Neural progenitor cell (in vitro differentiated cells): ENCODE data around the gene NARS2. TPM values are rescaled to one million over a fixed set of nuclear protein-coding genes. Genes with fewer than 3 reads are reported as not detected.

Source experiments
- DNase-seq: peaks from one replicate; pipeline ENCODE4 v3.0.0-alpha.2; 2016; ENCODE audit warnings: low spot score
- H2AFZ ChIP-seq: fragments of 200-600 bp; sonication (generic); replicated peaks from 2 replicates; pipeline ENCODE4 v1.6.1; 2016; ENCODE audit warnings: antibody characterized with exemption
- H3F3A ChIP-seq: fragments of 200-600 bp; sonication (generic); 2 replicates; pipeline ENCODE4 v1.6.1; 2016; ENCODE audit warnings: antibody characterized with exemption, low read depth
- H3K27ac ChIP-seq: fragments of 200-600 bp; sonication (generic); 2 replicates; pipeline ENCODE4 v1.5.1; 2016; ENCODE audit warnings: mild to moderate bottlenecking
- H3K27me3 ChIP-seq: fragments of 200-600 bp; sonication (generic); 2 replicates; pipeline ENCODE4 v1.6.1; 2016; ENCODE audit warnings: mild to moderate bottlenecking, moderate library complexity
- H3K36me3 ChIP-seq: fragments of 200-600 bp; sonication (generic); 2 replicates; pipeline ENCODE4 v1.5.1; 2016
- H3K4me1 ChIP-seq: fragments of 200-600 bp; sonication (generic); 2 replicates; pipeline ENCODE4 v1.6.1; 2016; ENCODE audit warnings: mixed run types
- H3K4me2 ChIP-seq: fragments of 200-600 bp; sonication (generic); 2 replicates; pipeline ENCODE4 v1.6.1; 2016
- H3K4me3 ChIP-seq: fragments of 200-600 bp; sonication (generic); 2 replicates; pipeline ENCODE4 v1.5.1; 2016
- H3K79me2 ChIP-seq: fragments of 200-600 bp; sonication (generic); 2 replicates; pipeline ENCODE4 v1.6.1; 2016; ENCODE audit warnings: low read depth
- H3K9ac ChIP-seq: fragments of 200-600 bp; sonication (generic); 2 replicates; pipeline ENCODE4 v1.6.1; 2016
- H3K9me3 ChIP-seq: fragments of 200-600 bp; sonication (generic); 2 replicates; pipeline ENCODE4 v1.5.1; 2016; ENCODE audit warnings: low read depth
- H4K20me1 ChIP-seq: fragments of 200-600 bp; sonication (generic); 2 replicates; pipeline ENCODE4 v1.6.1; 2016; ENCODE audit warnings: low read depth
- H3K27ac Mint-ChIP-seq: 3 replicates; pipeline ENCODE4 v1.8.0; 2021; ENCODE audit warnings: mixed read lengths
- H3K27me3 Mint-ChIP-seq: 2 replicates; pipeline ENCODE4 v1.8.0; 2022; ENCODE audit warnings: low read depth, mild to moderate bottlenecking, inconsistent platforms, moderate library complexity, mixed read lengths; ENCODE audit not compliant: insufficient read depth
- H3K36me3 Mint-ChIP-seq: 3 replicates; pipeline ENCODE4 v1.8.0; 2021; ENCODE audit warnings: mixed read lengths
- H3K4me1 Mint-ChIP-seq: 3 replicates; pipeline ENCODE4 v1.8.0; 2021; ENCODE audit warnings: mixed read lengths
- H3K4me3 Mint-ChIP-seq: 3 replicates; pipeline ENCODE4 v1.8.0; 2021; ENCODE audit warnings: mild to moderate bottlenecking, moderate library complexity, mixed read lengths
- H3K9me3 Mint-ChIP-seq: 3 replicates; pipeline ENCODE4 v1.8.0; 2020; ENCODE audit warnings: mixed read lengths
- CTCF ChIP-seq: fragments of 200-600 bp; sonication (generic); IDR thresholded peaks from 2 replicates; pipeline ENCODE4 v1.5.1; 2017; ENCODE audit warnings: antibody characterized with exemption, mild to moderate bottlenecking
- EZH2 ChIP-seq: fragments of 200-600 bp; sonication (generic); IDR thresholded peaks from 2 replicates; pipeline ENCODE4 v1.6.1; 2017; ENCODE audit warnings: antibody characterized with exemption, mild to moderate bottlenecking, moderate library complexity
- EZH2phosphoT487 ChIP-seq: fragments of 200-600 bp; sonication (generic); IDR thresholded peaks from 2 replicates; pipeline ENCODE4 v1.6.1; 2017; ENCODE audit warnings: antibody characterized with exemption
- total RNA-seq: library from RNA; depleted of rRNA; stranded (reverse); fragments of >200 nt; gene quantifications from 2 replicates; pipeline ENCODE4 v1.2.3, GENCODE V29; 2015; ENCODE audit warnings: low replicate concordance

NARS2 gene
- total RNA-seq, 1 donor from 2014 or later = 53.0 TPM

DNA sequence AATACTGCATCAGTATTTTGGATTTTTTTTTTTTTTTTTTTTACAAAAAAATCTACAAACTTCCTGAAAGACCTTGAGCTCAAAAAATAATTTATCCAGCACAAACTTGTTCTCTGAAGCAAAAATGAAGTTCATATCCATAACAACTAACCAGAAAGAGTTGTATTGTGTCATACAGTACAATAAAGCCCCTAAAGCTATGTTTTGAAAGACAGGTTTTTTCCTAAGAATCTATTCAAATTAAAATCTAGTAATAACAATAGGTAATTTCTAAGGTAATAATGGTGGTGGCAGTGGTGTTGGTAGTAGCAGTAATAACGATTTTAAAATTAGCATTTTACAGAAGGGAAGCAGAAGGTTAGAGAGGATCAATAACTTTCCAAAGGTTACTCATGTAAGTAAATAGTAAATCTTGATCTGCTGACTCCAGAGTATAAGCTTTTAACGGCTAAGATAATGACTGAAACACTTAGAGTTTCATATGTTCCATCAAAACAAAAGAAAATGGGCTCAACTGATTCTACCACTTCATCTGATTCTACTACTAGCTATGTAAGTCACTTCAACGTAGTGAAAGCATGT is 103.7 kb downstream of the NARS2 start:
- H3K27ac Mint-ChIP-seq = no peak overlapping the region
- no peak overlapping the region for H3K27ac ChIP-seq
- peaks cover 10% of the 10 kb centered on the region for H3K36me3 Mint-ChIP-seq
- H3K9ac ChIP-seq = no peak overlapping the region
- no peaks in the 10 kb centered on the region for H3K36me3 ChIP-seq
- no peaks in the 10 kb centered on the region for H3K9me3 Mint-ChIP-seq
- H3K4me3 Mint-ChIP-seq = no peak overlapping the region
- peaks cover 13% of the 10 kb centered on the region for H3K4me1 Mint-ChIP-seq
- H4K20me1 ChIP-seq = no peaks in the 10 kb centered on the region
- no peak overlapping the region for H2AFZ ChIP-seq
- H3K79me2 ChIP-seq = no peaks in the 10 kb centered on the region
- no peak overlapping the region for H3K4me3 ChIP-seq
- TF ChIP-seq EZH2 (no peak), EZH2phosphoT487 (no peak), CTCF (no peak)
- no peaks in the 10 kb centered on the region for H3K4me1 ChIP-seq
- DNase-seq = no peak
- H3K27me3 ChIP-seq = no peaks in the 10 kb centered on the region
- H3F3A ChIP-seq = peaks cover 9% of the 10 kb centered on the region
- H3K9me3 ChIP-seq = no peaks in the 10 kb centered on the region
- no peaks in the 10 kb centered on the region for H3K27me3 Mint-ChIP-seq
- H3K4me2 ChIP-seq = no peak overlapping the region

DNA sequence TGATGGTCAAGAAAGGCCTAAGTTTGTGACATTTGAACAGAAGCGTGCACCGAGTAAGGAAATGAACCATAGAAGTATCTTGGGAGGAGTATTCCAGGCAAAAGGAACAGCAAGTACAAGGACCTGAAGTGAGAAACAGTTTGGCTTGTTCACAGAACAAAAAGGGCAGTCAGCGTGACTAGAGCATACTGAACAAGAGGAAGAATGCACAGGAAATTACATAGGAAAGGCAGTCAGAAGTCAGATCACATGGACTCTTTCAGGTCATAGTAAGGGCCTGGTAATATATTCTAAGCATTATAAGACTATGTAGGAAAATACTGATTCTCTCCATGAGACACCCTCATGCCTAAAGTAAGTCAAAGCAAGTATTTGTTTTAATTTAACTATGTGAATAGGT is 104.8 kb downstream of the NARS2 start:
- H3K4me2 ChIP-seq = no peak overlapping the region
- Mint-ChIP-seq H3K27me3 (no peaks in the 10 kb centered on the region), H3K9me3 (no peaks in the 10 kb centered on the region), H3K27ac (peak overlapping the region; percentile 30), H3K4me3 (no peak overlapping the region), H3K36me3 (peaks cover 12% of the 10 kb centered on the region), H3K4me1 (peaks cover 13% of the 10 kb centered on the region)
- H3K27me3 ChIP-seq = no peaks in the 10 kb centered on the region
- no peak overlapping the region for H3K4me3 ChIP-seq
- no peaks in the 10 kb centered on the region for H3K4me1 ChIP-seq
- peak overlapping the region; percentile 27 for H3K9ac ChIP-seq
- H3K79me2 ChIP-seq = no peaks in the 10 kb centered on the region
- TF ChIP-seq EZH2phosphoT487 = no peak
- no peak for TF ChIP-seq EZH2
- no peak for TF ChIP-seq CTCF
- no peaks in the 10 kb centered on the region for H3K9me3 ChIP-seq
- H4K20me1 ChIP-seq = no peaks in the 10 kb centered on the region
- peaks cover 9% of the 10 kb centered on the region for H3F3A ChIP-seq
- no peak for DNase-seq
- no peaks in the 10 kb centered on the region for H3K36me3 ChIP-seq
- H2AFZ ChIP-seq = no peak overlapping the region
- H3K27ac ChIP-seq = no peak overlapping the region

DNA sequence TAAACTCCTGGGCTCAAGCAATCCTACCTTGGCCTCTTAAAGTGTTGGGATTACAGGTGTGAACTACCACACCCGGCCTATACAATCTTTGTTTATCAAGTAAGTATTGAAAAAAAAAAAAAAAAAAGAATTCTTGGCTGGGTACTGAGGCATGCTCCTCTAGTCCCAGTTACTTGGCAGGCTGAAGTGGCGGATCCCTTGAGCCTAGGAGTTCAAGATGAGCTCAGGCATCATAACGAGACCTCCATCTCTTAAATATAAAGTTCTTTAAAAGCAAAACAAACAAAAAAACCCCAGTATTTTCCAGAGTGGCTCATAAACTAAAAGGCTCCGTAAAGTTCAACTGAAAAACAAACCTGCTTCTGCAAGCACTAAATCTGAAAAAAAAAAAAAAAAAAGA is 106.7 kb downstream of the NARS2 start:
- Histone ChIP-seq H3F3A (peaks cover 9% of the 10 kb centered on the region), H3K27me3 (no peaks in the 10 kb centered on the region), H3K27ac (no peak overlapping the region), H3K4me2 (no peak overlapping the region), H3K9ac (no peak overlapping the region), H2AFZ (no peak overlapping the region), H4K20me1 (no peaks in the 10 kb centered on the region), H3K79me2 (no peaks in the 10 kb centered on the region), H3K4me1 (no peaks in the 10 kb centered on the region), H3K36me3 (no peaks in the 10 kb centered on the region), H3K9me3 (no peaks in the 10 kb centered on the region), H3K4me3 (no peak overlapping the region)
- Mint-ChIP-seq H3K27me3 (no peaks in the 10 kb centered on the region), H3K4me1 (peaks cover 13% of the 10 kb centered on the region), H3K9me3 (no peaks in the 10 kb centered on the region), H3K4me3 (no peak overlapping the region), H3K36me3 (peaks cover 20% of the 10 kb centered on the region), H3K27ac (no peak overlapping the region)
- no peak for DNase-seq
- TF ChIP-seq CTCF (no peak), EZH2 (no peak)
